Mesenchymal stem cell (in vitro differentiated cells and primary cell): ENCODE data around the gene THBS1.

ENCODE experiments used
- DNase-seq: peaks from one replicate; pipeline ENCODE4 v3.0.0-alpha.2; 2013
- H2AFZ ChIP-seq: one replicate; pipeline ENCODE4 v1.6.1; 2013; ENCODE audit warnings: low read depth, mild to moderate bottlenecking, control low read depth, inconsistent platforms, low read length, moderate library complexity
- H2AK5ac ChIP-seq: 2 replicates; pipeline ENCODE4 v1.6.1; 2013; ENCODE audit warnings: low read length, moderate library complexity, mild to moderate bottlenecking, inconsistent platforms; ENCODE audit not compliant: severe bottlenecking
- H2BK120ac ChIP-seq: one replicate; pipeline ENCODE4 v1.6.1; 2013; ENCODE audit warnings: low read depth, mild to moderate bottlenecking, inconsistent platforms, low read length, moderate library complexity
- H2BK12ac ChIP-seq, 2 experiments: one replicate each; pipeline ENCODE4 v1.6.1; 2013; ENCODE audit warnings: inconsistent platforms in 2 of 2, low read length in 2 of 2, mild to moderate bottlenecking in 2 of 2, moderate library complexity in 2 of 2, control low read depth in 1 of 2
- H2BK15ac ChIP-seq: one replicate; pipeline ENCODE4 v1.6.1; 2013; ENCODE audit warnings: mild to moderate bottlenecking, low read depth, inconsistent platforms; ENCODE audit not compliant: poor library complexity, severe bottlenecking
- H2BK5ac ChIP-seq: 2 replicates; pipeline ENCODE4 v1.6.1; 2013; ENCODE audit warnings: low read depth, mild to moderate bottlenecking, low read length, control low read depth, inconsistent platforms; ENCODE audit not compliant: poor library complexity, severe bottlenecking
- H3K14ac ChIP-seq, 2 experiments: one replicate each; pipeline ENCODE4 v1.6.1; 2013; ENCODE audit warnings: inconsistent platforms in 2 of 2, low read length in 2 of 2, control low read depth in 1 of 2, mild to moderate bottlenecking in 1 of 2, moderate library complexity in 1 of 2
- H3K18ac ChIP-seq, 2 experiments: one replicate each; pipeline ENCODE4 v1.6.1; 2013; ENCODE audit warnings: inconsistent platforms in 2 of 2, low read length in 2 of 2, control low read depth in 1 of 2, low read depth in 1 of 2, mild to moderate bottlenecking in 1 of 2
- H3K23ac ChIP-seq, 2 experiments: one replicate each; pipeline ENCODE4 v1.6.1; 2013; ENCODE audit warnings: inconsistent platforms in 2 of 2, low read length in 2 of 2, mild to moderate bottlenecking in 2 of 2, moderate library complexity in 2 of 2, control low read depth in 1 of 2
- H3K27ac ChIP-seq: 2 replicates; pipeline ENCODE4 v1.5.1; 2013; ENCODE audit warnings: mild to moderate bottlenecking, moderate library complexity, low read length, control low read depth, inconsistent platforms; ENCODE audit not compliant: poor library complexity, severe bottlenecking
- H3K27me3 ChIP-seq, 2 experiments: 2 replicates each; pipeline versions ENCODE4 v1.6.1 to v1.7.0; 2013; ENCODE audit warnings: low read length in 2 of 2, mild to moderate bottlenecking in 2 of 2, moderate library complexity in 2 of 2, control low read depth in 1 of 2, inconsistent platforms in 1 of 2; ENCODE audit not compliant: control insufficient read depth in 1 of 2, insufficient read depth in 1 of 2
- H3K36me3 ChIP-seq, 2 experiments: 2 replicates each; pipeline versions ENCODE4 v1.6.1 to v1.7.0; 2013; ENCODE audit warnings: low read length in 2 of 2, control low read depth in 1 of 2, inconsistent platforms in 1 of 2, low read depth in 1 of 2, mild to moderate bottlenecking in 1 of 2; ENCODE audit not compliant: insufficient read depth in 2 of 2, control insufficient read depth in 1 of 2
- H3K4ac ChIP-seq, 2 experiments: one replicate each; pipeline ENCODE4 v1.6.1; 2013; ENCODE audit warnings: inconsistent platforms in 2 of 2, low read length in 2 of 2, mild to moderate bottlenecking in 2 of 2, moderate library complexity in 2 of 2, control low read depth in 1 of 2, low read depth in 1 of 2
- H3K4me1 ChIP-seq: 2 replicates; pipeline ENCODE4 v1.6.1; 2013; ENCODE audit warnings: low read depth, low read length, control low read depth; ENCODE audit not compliant: control insufficient read depth, insufficient read depth
- H3K4me2 ChIP-seq: 2 replicates; pipeline ENCODE4 v1.6.1; 2013; ENCODE audit warnings: low read length, mild to moderate bottlenecking, inconsistent platforms; ENCODE audit not compliant: poor library complexity, severe bottlenecking
- H3K4me3 ChIP-seq, 2 experiments: 2 replicates each; pipeline versions ENCODE4 v1.5.1 to v1.7.0; 2013; ENCODE audit warnings: low read length in 2 of 2, mild to moderate bottlenecking in 2 of 2, control low read depth in 1 of 2, low read depth in 1 of 2; ENCODE audit not compliant: insufficient read depth in 1 of 2
- H3K79me1 ChIP-seq: replicated peaks from 2 replicates; pipeline ENCODE4 v1.6.1; 2013; ENCODE audit warnings: mild to moderate bottlenecking, control low read depth, low read length, inconsistent platforms; ENCODE audit not compliant: poor library complexity, severe bottlenecking
- H3K9ac ChIP-seq: 2 replicates; pipeline ENCODE4 v1.7.0; 2013; ENCODE audit warnings: mild to moderate bottlenecking, low read length, moderate library complexity
- H3K9me3 ChIP-seq: 2 replicates; pipeline ENCODE4 v1.7.0; 2013; ENCODE audit warnings: mild to moderate bottlenecking, low read length; ENCODE audit not compliant: control insufficient read depth
- H4K8ac ChIP-seq: one replicate; pipeline ENCODE4 v1.6.1; 2013; ENCODE audit warnings: inconsistent platforms, mild to moderate bottlenecking, low read length, moderate library complexity
- H4K91ac ChIP-seq: one replicate; pipeline ENCODE4 v1.6.1; 2013; ENCODE audit warnings: mild to moderate bottlenecking, low read length, inconsistent platforms
- WGBS: methylation state at CpG from one replicate; pipeline ENCODE4 v1.1.7; 2013; ENCODE audit warnings: mixed read lengths; 5-methylcytosine and 5-hydroxymethylcytosine counted together

Gene THBS1

DNA sequence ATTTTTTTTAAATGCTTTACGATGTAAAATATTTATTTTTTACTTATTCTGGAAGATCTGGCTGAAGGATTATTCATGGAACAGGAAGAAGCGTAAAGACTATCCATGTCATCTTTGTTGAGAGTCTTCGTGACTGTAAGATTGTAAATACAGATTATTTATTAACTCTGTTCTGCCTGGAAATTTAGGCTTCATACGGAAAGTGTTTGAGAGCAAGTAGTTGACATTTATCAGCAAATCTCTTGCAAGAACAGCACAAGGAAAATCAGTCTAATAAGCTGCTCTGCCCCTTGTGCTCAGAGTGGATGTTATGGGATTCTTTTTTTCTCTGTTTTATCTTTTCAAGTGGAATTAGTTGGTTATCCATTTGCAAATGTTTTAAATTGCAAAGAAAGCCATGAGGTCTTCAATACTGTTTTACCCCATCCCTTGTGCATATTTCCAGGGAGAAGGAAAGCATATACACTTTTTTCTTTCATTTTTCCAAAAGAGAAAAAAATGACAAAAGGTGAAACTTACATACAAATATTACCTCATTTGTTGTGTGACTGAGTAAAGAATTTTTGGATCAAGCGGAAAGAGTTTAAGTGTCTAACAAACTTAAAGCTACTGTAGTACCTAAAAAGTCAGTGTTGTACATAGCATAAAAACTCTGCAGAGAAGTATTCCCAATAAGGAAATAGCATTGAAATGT lies 15.6 kb downstream of the THBS1 start:
- H2BK15ac ChIP-seq: no peak overlapping the region
- no peak overlapping the region for H2AFZ ChIP-seq
- no peak overlapping the region for H3K4me3 ChIP-seq
- H2BK5ac ChIP-seq: no peak overlapping the region
- no peak overlapping the region for H3K9ac ChIP-seq
- H3K27ac ChIP-seq: peak overlapping the region; percentile 49
- H2BK120ac ChIP-seq: no peak overlapping the region
- peaks cover 16% of the 10 kb centered on the region for H3K4me1 ChIP-seq
- no peak overlapping the region for H4K91ac ChIP-seq
- H3K4ac ChIP-seq: no peak overlapping the region
- H3K79me1 ChIP-seq: peaks cover 2% of the 10 kb centered on the region
- H3K4me2 ChIP-seq: no peak overlapping the region
- no peak overlapping the region for H3K23ac ChIP-seq
- H3K27me3 ChIP-seq: no peaks in the 10 kb centered on the region
- no peak overlapping the region for H3K18ac ChIP-seq
- peaks cover 23 to 54% of the 10 kb centered on the region in 2 experiments for H3K36me3 ChIP-seq
- no peak overlapping the region for H2AK5ac ChIP-seq
- no peaks in the 10 kb centered on the region for H3K9me3 ChIP-seq
- H2BK12ac ChIP-seq: no peak overlapping the region
- H3K14ac ChIP-seq: no peak overlapping the region
- no peak overlapping the region for H4K8ac ChIP-seq
- 76% methylated on average over 4 of the region's 5 CpGs for WGBS
- peak; percentile 47 for DNase-seq

DNA sequence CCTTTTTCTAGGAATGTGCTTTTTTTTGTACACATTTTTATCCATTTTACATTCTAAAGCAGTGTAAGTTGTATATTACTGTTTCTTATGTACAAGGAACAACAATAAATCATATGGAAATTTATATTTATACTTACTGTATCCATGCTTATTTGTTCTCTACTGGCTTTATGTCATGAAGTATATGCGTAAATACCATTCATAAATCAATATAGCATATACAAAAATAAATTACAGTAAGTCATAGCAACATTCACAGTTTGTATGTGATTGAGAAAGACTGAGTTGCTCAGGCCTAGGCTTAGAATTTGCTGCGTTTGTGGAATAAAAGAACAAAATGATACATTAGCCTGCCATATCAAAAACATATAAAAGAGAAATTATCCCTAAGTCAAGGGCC lies 16.5 kb downstream of the THBS1 start:
- no CpG with 5 or more reads among the region's 2 CpGs for WGBS
- DNase-seq: no peak

GRCh38 chr15:39597751-39598185 lies 16.9 kb downstream of the THBS1 start:
- 97% methylated on average over 6 of the region's 6 CpGs for WGBS
- H3K27ac ChIP-seq: peak overlapping the region; percentile 2

More for the DNA sequence above, 16.5 kb downstream of the THBS1 start:
- Histone ChIP-seq H3K36me3 (peaks cover 23 to 46% of the 10 kb centered on the region in 2 experiments), H2AK5ac (no peak overlapping the region), H2BK120ac (no peak overlapping the region), H3K14ac (no peak overlapping the region), H4K8ac (no peak overlapping the region), H3K23ac (no peak overlapping the region), H3K4me3 (no peak overlapping the region), H4K91ac (no peak overlapping the region), H3K27me3 (no peaks in the 10 kb centered on the region), H3K9me3 (no peaks in the 10 kb centered on the region), H2BK15ac (no peak overlapping the region), H3K4me1 (peaks cover 16% of the 10 kb centered on the region), H2BK5ac (no peak overlapping the region), H3K27ac (no peak overlapping the region), H3K79me1 (peaks cover 2% of the 10 kb centered on the region), H2AFZ (no peak overlapping the region), H2BK12ac (no peak overlapping the region), H3K4ac (no peak overlapping the region), H3K4me2 (no peak overlapping the region), H3K18ac (no peak overlapping the region), H3K9ac (no peak overlapping the region)

DNA sequence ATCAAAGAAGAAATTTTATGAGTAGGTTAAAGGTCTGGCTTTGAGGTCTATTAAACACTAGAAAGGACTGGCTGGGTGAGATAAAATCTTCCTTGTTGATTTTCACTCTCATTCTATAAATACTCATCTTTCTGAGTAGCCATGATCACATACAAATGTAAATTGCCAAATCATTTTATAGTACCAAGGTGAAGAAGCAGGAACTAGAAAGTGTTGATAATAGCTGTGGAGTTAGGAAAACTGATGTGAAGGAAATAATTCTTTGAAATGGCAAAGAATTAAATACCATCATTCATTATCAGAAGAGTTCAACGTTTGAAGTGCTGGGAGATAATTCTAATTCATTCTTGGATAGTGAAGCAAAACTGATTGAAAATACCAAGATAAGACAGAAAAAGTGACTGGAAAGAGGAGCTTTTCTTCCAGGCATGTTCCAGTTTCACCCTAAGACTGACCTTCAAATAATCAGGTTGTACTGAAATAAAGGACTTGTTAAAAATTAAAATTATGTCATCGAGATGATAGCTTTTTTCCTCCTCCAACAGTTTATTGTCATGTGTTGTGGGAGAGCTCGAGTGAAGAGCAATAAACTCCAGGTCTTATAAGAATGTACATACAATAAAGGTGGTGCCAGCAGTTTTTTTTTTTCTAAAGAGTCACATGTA lies 17.4 kb downstream of the THBS1 start:
- Histone ChIP-seq H3K23ac (no peak overlapping the region), H2AK5ac (no peak overlapping the region), H3K14ac (no peak overlapping the region), H3K9ac (peak overlapping the region; percentile 6), H3K4ac (no peak overlapping the region), H3K79me1 (no peaks in the 10 kb centered on the region), H3K4me3 (no peak overlapping the region), H2AFZ (no peak overlapping the region), H3K18ac (no peak overlapping the region), H2BK120ac (no peak overlapping the region), H3K36me3 (peaks cover 14 to 36% of the 10 kb centered on the region in 2 experiments), H3K4me2 (no peak overlapping the region), H3K4me1 (peaks cover 10% of the 10 kb centered on the region), H3K27me3 (no peaks in the 10 kb centered on the region), H2BK12ac (no peak overlapping the region), H3K27ac (peak overlapping the region; percentile 41), H3K9me3 (no peaks in the 10 kb centered on the region), H4K91ac (no peak overlapping the region), H2BK15ac (no peak overlapping the region), H2BK5ac (no peak overlapping the region), H4K8ac (no peak overlapping the region)
- 90% methylated on average over 2 of the region's 3 CpGs for WGBS
- peak; percentile 67 for DNase-seq

More at GRCh38 chr15:39597751-39598185, 16.9 kb downstream of the THBS1 start:
- Histone ChIP-seq H2AFZ (no peak overlapping the region), H3K9ac (peak overlapping the region; percentile 6), H2BK15ac (no peak overlapping the region), H4K91ac (no peak overlapping the region), H2AK5ac (no peak overlapping the region), H3K4ac (no peak overlapping the region), H3K4me3 (no peak overlapping the region), H3K18ac (no peak overlapping the region), H3K4me2 (no peak overlapping the region), H3K79me1 (no peaks in the 10 kb centered on the region), H3K23ac (no peak overlapping the region), H2BK5ac (no peak overlapping the region), H3K9me3 (no peaks in the 10 kb centered on the region), H3K14ac (no peak overlapping the region), H2BK12ac (no peak overlapping the region), H2BK120ac (no peak overlapping the region), H3K27me3 (no peaks in the 10 kb centered on the region), H4K8ac (no peak overlapping the region), H3K4me1 (peaks cover 14% of the 10 kb centered on the region), H3K36me3 (peaks cover 19 to 42% of the 10 kb centered on the region in 2 experiments)
- DNase-seq: peak; percentile 70
